Parathyroid adenoma (tissue), 2 donors: ENCODE data around the gene KRT1.
A peak's percentile ranks its signal among the peaks of the same experiment; 100 is the strongest.

ENCODE experiments used
- H2AFZ ChIP-seq: fragments of 300-600 bp; sonication (generic); one replicate; pipeline ENCODE4 v1.7.0; 2017; ENCODE audit warnings: antibody characterized with exemption, mild to moderate bottlenecking
- H3K27ac ChIP-seq: fragments of 300-600 bp; sonication (generic); one replicate; pipeline ENCODE4 v1.7.0; 2017
- H3K27me3 ChIP-seq: fragments of 300-600 bp; sonication (generic); one replicate; pipeline ENCODE4 v1.7.0; 2017; ENCODE audit warnings: low read length; ENCODE audit not compliant: control insufficient read depth, insufficient read depth
- H3K36me3 ChIP-seq: fragments of 300-600 bp; sonication (generic); one replicate; pipeline ENCODE4 v1.7.0; 2017; ENCODE audit warnings: low read length; ENCODE audit not compliant: control insufficient read depth, insufficient read depth
- H3K4me1 ChIP-seq: fragments of 300-600 bp; sonication (generic); one replicate; pipeline ENCODE4 v1.7.0; 2017; ENCODE audit warnings: control low read depth
- H3K4me2 ChIP-seq: fragments of 300-600 bp; sonication (generic); one replicate; pipeline ENCODE4 v1.7.0; 2017; ENCODE audit warnings: low read length
- H3K4me3 ChIP-seq: fragments of 300-600 bp; sonication (generic); one replicate; pipeline ENCODE4 v1.7.0; 2017; ENCODE audit warnings: low read depth, low read length
- H3K79me2 ChIP-seq: fragments of 300-600 bp; sonication (generic); one replicate; pipeline ENCODE4 v1.7.0; 2017; ENCODE audit warnings: control low read depth
- H3K9ac ChIP-seq: fragments of 300-600 bp; sonication (generic); one replicate; pipeline ENCODE4 v1.7.0; 2017; ENCODE audit warnings: mild to moderate bottlenecking
- H3K9me3 ChIP-seq: fragments of 300-600 bp; sonication (generic); one replicate; pipeline ENCODE4 v1.7.0; 2017; ENCODE audit warnings: low read length; ENCODE audit not compliant: control insufficient read depth
- TF ChIP-seq, protein P1 (sequence below): fragments of 300-600 bp; sonication (generic); IDR thresholded peaks from one replicate; pipeline ENCODE4 v1.7.0; 2017; ENCODE audit warnings: antibody characterized with exemption, mild to moderate bottlenecking
- donor health status: primary hyperparathyroidism.

The KRT1 gene

GRCh38 chr12:52669426-52669825 lies 10.8 kb downstream of the KRT1 start:
- no peak overlapping the region for H3K9ac ChIP-seq
- TF ChIP-seq, protein P1, sequence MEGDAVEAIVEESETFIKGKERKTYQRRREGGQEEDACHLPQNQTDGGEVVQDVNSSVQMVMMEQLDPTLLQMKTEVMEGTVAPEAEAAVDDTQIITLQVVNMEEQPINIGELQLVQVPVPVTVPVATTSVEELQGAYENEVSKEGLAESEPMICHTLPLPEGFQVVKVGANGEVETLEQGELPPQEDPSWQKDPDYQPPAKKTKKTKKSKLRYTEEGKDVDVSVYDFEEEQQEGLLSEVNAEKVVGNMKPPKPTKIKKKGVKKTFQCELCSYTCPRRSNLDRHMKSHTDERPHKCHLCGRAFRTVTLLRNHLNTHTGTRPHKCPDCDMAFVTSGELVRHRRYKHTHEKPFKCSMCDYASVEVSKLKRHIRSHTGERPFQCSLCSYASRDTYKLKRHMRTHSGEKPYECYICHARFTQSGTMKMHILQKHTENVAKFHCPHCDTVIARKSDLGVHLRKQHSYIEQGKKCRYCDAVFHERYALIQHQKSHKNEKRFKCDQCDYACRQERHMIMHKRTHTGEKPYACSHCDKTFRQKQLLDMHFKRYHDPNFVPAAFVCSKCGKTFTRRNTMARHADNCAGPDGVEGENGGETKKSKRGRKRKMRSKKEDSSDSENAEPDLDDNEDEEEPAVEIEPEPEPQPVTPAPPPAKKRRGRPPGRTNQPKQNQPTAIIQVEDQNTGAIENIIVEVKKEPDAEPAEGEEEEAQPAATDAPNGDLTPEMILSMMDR, result no peak
- H3K4me2 ChIP-seq, result no peak overlapping the region
- no peaks in the 10 kb centered on the region for H3K36me3 ChIP-seq
- H3K4me3 ChIP-seq, result no peak overlapping the region
- no peaks in the 10 kb centered on the region for H3K79me2 ChIP-seq
- H3K27me3 ChIP-seq, result no peaks in the 10 kb centered on the region
- no peak overlapping the region for H3K27ac ChIP-seq
- H3K9me3 ChIP-seq, result no peaks in the 10 kb centered on the region
- no peaks in the 10 kb centered on the region for H3K4me1 ChIP-seq
- no peak overlapping the region for H2AFZ ChIP-seq

GRCh38 chr12:52667931-52668330 lies 12.3 kb downstream of the KRT1 start:
- no peak overlapping the region for H3K4me2 ChIP-seq
- TF ChIP-seq, protein P1, result no peak
- H3K36me3 ChIP-seq, result no peaks in the 10 kb centered on the region
- H3K79me2 ChIP-seq, result no peaks in the 10 kb centered on the region
- H3K4me1 ChIP-seq, result no peaks in the 10 kb centered on the region
- no peak overlapping the region for H2AFZ ChIP-seq
- no peak overlapping the region for H3K4me3 ChIP-seq
- no peaks in the 10 kb centered on the region for H3K9me3 ChIP-seq
- H3K27me3 ChIP-seq, result no peaks in the 10 kb centered on the region
- no peak overlapping the region for H3K9ac ChIP-seq
- no peak overlapping the region for H3K27ac ChIP-seq

DNA sequence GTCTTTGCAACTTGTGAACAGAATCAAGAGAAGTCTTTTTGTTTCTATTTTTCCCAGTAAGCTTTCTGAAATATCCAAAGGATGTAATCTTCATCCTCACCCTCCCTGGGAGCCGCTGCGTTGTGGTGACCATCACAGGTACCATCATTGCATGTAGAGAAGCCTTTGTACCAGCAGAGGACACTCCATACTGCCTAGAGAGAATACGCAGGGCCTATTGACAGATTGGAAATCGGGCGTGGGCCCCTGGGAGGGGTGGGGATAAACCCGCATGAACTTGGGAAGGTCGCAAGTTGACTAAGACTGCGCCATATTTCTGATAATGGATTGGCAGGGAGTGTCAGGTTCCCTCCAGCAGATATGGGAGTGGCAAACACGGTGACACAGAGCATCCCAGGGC lies 12.7 kb downstream of the KRT1 start:
- Histone ChIP-seq H3K36me3 (no peaks in the 10 kb centered on the region), H3K79me2 (no peaks in the 10 kb centered on the region), H3K9ac (no peak overlapping the region), H3K27ac (no peak overlapping the region), H3K4me2 (no peak overlapping the region), H2AFZ (no peak overlapping the region), H3K4me3 (no peak overlapping the region), H3K27me3 (no peaks in the 10 kb centered on the region), H3K4me1 (no peaks in the 10 kb centered on the region), H3K9me3 (no peaks in the 10 kb centered on the region)
- TF ChIP-seq, protein P1, result peak; percentile 40

DNA sequence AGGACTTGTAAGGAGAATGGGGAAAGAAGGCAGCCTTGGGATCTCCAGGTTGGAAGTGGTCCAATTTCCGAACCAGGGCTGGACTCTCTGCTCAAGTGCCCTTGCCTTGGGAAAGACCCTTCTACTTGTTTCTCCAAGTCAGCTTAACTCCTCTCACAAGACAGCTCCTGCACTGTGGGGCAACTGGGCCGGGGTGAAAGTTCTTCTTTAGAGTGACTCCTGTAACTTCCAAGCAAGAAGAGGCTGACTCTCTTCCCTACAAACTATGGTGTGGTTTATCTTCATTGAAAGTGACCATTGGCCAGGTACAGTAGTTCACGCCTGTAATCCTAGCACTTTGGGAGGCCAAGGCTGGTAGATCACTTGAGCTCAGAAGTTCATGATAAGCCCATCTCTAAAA lies 13.7 kb downstream of the KRT1 start:
- H3K4me2 ChIP-seq, result no peak overlapping the region
- no peak overlapping the region for H3K9ac ChIP-seq
- no peaks in the 10 kb centered on the region for H3K4me1 ChIP-seq
- H3K36me3 ChIP-seq, result no peaks in the 10 kb centered on the region
- TF ChIP-seq, protein P1, result no peak
- H3K9me3 ChIP-seq, result no peaks in the 10 kb centered on the region
- no peak overlapping the region for H3K4me3 ChIP-seq
- H3K27me3 ChIP-seq, result no peaks in the 10 kb centered on the region
- no peaks in the 10 kb centered on the region for H3K79me2 ChIP-seq
- no peak overlapping the region for H2AFZ ChIP-seq
- H3K27ac ChIP-seq, result no peak overlapping the region

DNA sequence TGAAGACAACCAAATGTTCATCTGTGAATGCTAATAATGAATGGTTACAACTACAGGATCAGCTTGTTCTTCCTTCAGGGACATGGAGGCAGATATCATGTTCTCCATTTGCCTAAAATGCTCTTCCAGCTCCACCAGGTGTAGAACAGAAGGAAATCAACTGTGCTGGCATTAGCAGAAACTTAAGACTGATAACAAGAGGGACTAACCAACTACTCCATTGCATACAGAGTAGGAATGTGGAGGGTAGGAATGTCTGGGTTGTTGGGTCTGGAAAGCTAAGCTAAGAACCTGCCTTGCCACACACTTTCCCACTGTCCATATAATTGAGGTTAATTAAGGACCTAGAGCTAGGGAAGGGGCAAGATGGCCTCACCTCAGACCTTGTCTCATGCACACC lies 16.8 kb downstream of the KRT1 start:
- TF ChIP-seq, protein P1, result no peak
- no peaks in the 10 kb centered on the region for H3K9me3 ChIP-seq

More for the DNA sequence above, 16.8 kb downstream of the KRT1 start:
- no peak overlapping the region for H3K4me2 ChIP-seq
- no peaks in the 10 kb centered on the region for H3K4me1 ChIP-seq
- H3K4me3 ChIP-seq, result no peak overlapping the region
- H3K27me3 ChIP-seq, result no peaks in the 10 kb centered on the region
- H3K36me3 ChIP-seq, result no peaks in the 10 kb centered on the region
- H3K27ac ChIP-seq, result no peak overlapping the region
- no peak overlapping the region for H2AFZ ChIP-seq
- H3K79me2 ChIP-seq, result no peaks in the 10 kb centered on the region
- H3K9ac ChIP-seq, result no peak overlapping the region
